ENCODE results near the gene RSAD1. TPM values are rescaled to one million over a fixed set of nuclear protein-coding genes. Genes with fewer than 3 reads are reported as not detected.
A peak's percentile ranks its signal among the peaks of the same experiment; 100 is the strongest.

RSAD1 gene
- total RNA-seq, 1 donor from 2014 or later: 40.8 TPM

- Mint-ChIP-seq H3K27ac (no peak overlapping the region), H3K4me1 (peaks cover 38% of the 10 kb centered on the region), H3K9me3 (no peaks in the 10 kb centered on the region), H3K4me3 (no peak overlapping the region), H3K36me3 (peaks cover 8% of the 10 kb centered on the region), H3K27me3 (ENCODE audit: low read depth) (no peaks in the 10 kb centered on the region)
- TF ChIP-seq CTCF (IDR thresholded peaks at IDR 0.05; ENCODE audit: unreplicated experiment): no peak
- no peak for DNase-seq (ENCODE audit: low spot score in 2 of 2, unreplicated experiment in 2 of 2)
These were observed 32.8 kb upstream of the RSAD1 start for GRCh38 chr17:50445730-50446325.

GRCh38 chr17:50447870-50448595 is 30.6 kb upstream of the RSAD1 start:
- no peaks in the 10 kb centered on the region for H3K9me3 Mint-ChIP-seq
- no peak for TF ChIP-seq CTCF (IDR thresholded peaks at IDR 0.05; ENCODE audit: unreplicated experiment)
- no peaks in the 10 kb centered on the region for H3K27me3 Mint-ChIP-seq (ENCODE audit: low read depth)
- H3K4me1 Mint-ChIP-seq: peaks cover 30% of the 10 kb centered on the region
- H3K36me3 Mint-ChIP-seq: peaks cover 8% of the 10 kb centered on the region
- no peak overlapping the region for H3K4me3 Mint-ChIP-seq
- no peak for DNase-seq (ENCODE audit: low spot score in 2 of 2, unreplicated experiment in 2 of 2)
- H3K27ac Mint-ChIP-seq: no peak overlapping the region

GRCh38 chr17:50448643-50449042 is 30.0 kb upstream of the RSAD1 start:
- no peak overlapping the region for H3K4me3 Mint-ChIP-seq
- no peak for DNase-seq (ENCODE audit: low spot score in 2 of 2, unreplicated experiment in 2 of 2)
- H3K36me3 Mint-ChIP-seq: peaks cover 8% of the 10 kb centered on the region
- no peaks in the 10 kb centered on the region for H3K27me3 Mint-ChIP-seq (ENCODE audit: low read depth)
- H3K4me1 Mint-ChIP-seq: peaks cover 24% of the 10 kb centered on the region
- TF ChIP-seq CTCF (IDR thresholded peaks at IDR 0.05; ENCODE audit: unreplicated experiment): no peak
- no peak overlapping the region for H3K27ac Mint-ChIP-seq
- H3K9me3 Mint-ChIP-seq: no peaks in the 10 kb centered on the region

- no peak for DNase-seq (ENCODE audit: low spot score in 2 of 2, unreplicated experiment in 2 of 2)
- Mint-ChIP-seq H3K4me1 (no peaks in the 10 kb centered on the region), H3K36me3 (peaks cover 13% of the 10 kb centered on the region), H3K4me3 (no peak overlapping the region), H3K27ac (peak overlapping the region; percentile 50), H3K27me3 (ENCODE audit: low read depth) (no peaks in the 10 kb centered on the region), H3K9me3 (no peaks in the 10 kb centered on the region)
- TF ChIP-seq CTCF (IDR thresholded peaks at IDR 0.05; ENCODE audit: unreplicated experiment): no peak
These were observed 26.6 kb upstream of the RSAD1 start for GRCh38 chr17:50451943-50452629.

GRCh38 chr17:50452630-50453300 is 25.9 kb upstream of the RSAD1 start:
- no peak for DNase-seq (ENCODE audit: low spot score in 2 of 2, unreplicated experiment in 2 of 2)
- no peak overlapping the region for H3K27ac Mint-ChIP-seq
- no peaks in the 10 kb centered on the region for H3K27me3 Mint-ChIP-seq (ENCODE audit: low read depth)
- no peak overlapping the region for H3K4me3 Mint-ChIP-seq
- peaks cover 13% of the 10 kb centered on the region for H3K36me3 Mint-ChIP-seq
- H3K4me1 Mint-ChIP-seq: no peaks in the 10 kb centered on the region
- no peaks in the 10 kb centered on the region for H3K9me3 Mint-ChIP-seq
- TF ChIP-seq CTCF (IDR thresholded peaks at IDR 0.05; ENCODE audit: unreplicated experiment): no peak

Data from mesothelial cell of epicardium (in vitro differentiated cells).